Uterus (tissue), 2 donors: ENCODE data around the gene MLIP.

Experiments
- CTCF ChIP-seq, 4 experiments: fragments of 200-600 bp in 2 of 4; fragments of 450-650 bp in 2 of 4; sonication (generic) in 2 of 4; IDR thresholded peaks; one replicate each; pipeline ENCODE4 v1.5.1; 2016 to 2019; ENCODE audit warnings: antibody characterized with exemption in 4 of 4, mild to moderate bottlenecking in 2 of 4, moderate library complexity in 1 of 4
- POLR2A ChIP-seq, 2 donors: fragments of 450-650 bp; IDR thresholded peaks; one replicate each; pipeline ENCODE4 v1.6.1; 2016; ENCODE audit warnings: antibody characterized with exemption in 2 of 2, mild to moderate bottlenecking in 1 of 2, moderate library complexity in 1 of 2

GRCh38 chr6:54255886-54256285, 144.6 kb downstream of the MLIP start:
- TF ChIP-seq CTCF (IDR thresholded peaks at IDR 0.05), result no peak
- no peak for TF ChIP-seq POLR2A (IDR thresholded peaks at IDR 0.05)
